IPS-18a (cell line): ENCODE measurements around the gene ARMC9.

Experiments used
- H3K27ac ChIP-seq: one replicate; pipeline ENCODE4 v1.5.1; 2013; ENCODE audit warnings: low read length
- H3K27me3 ChIP-seq: one replicate; pipeline ENCODE4 v1.6.1; 2013; ENCODE audit warnings: mild to moderate bottlenecking, low read length; ENCODE audit not compliant: control insufficient read depth, insufficient read depth
- H3K36me3 ChIP-seq: one replicate; pipeline ENCODE4 v1.6.1; 2013; ENCODE audit warnings: low read depth, low read length; ENCODE audit not compliant: control insufficient read depth
- H3K4me1 ChIP-seq: one replicate; pipeline ENCODE4 v1.6.1; 2013; ENCODE audit warnings: low read depth, low read length; ENCODE audit not compliant: control insufficient read depth
- H3K4me3 ChIP-seq: one replicate; pipeline ENCODE4 v1.5.1; 2013; ENCODE audit warnings: low read length
- H3K9ac ChIP-seq: one replicate; pipeline ENCODE4 v1.6.1; 2013; ENCODE audit warnings: mild to moderate bottlenecking, low read length, moderate library complexity
- H3K9me3 ChIP-seq: one replicate; pipeline ENCODE4 v1.6.1; 2013; ENCODE audit warnings: low read depth, low read length; ENCODE audit not compliant: control insufficient read depth

The ARMC9 gene

GRCh38 chr2:231212329-231212845 lies 14.0 kb downstream of the ARMC9 start:
- no peaks in the 10 kb centered on the region for H3K9me3 ChIP-seq
- H3K27ac ChIP-seq, result no peak overlapping the region
- H3K9ac ChIP-seq, result no peak overlapping the region
- H3K36me3 ChIP-seq, result peaks cover 22% of the 10 kb centered on the region
- no peaks in the 10 kb centered on the region for H3K27me3 ChIP-seq
- H3K4me1 ChIP-seq, result no peaks in the 10 kb centered on the region
- no peak overlapping the region for H3K4me3 ChIP-seq

- H3K36me3 ChIP-seq, result peaks cover 18% of the 10 kb centered on the region
- H3K27me3 ChIP-seq, result no peaks in the 10 kb centered on the region
- H3K4me3 ChIP-seq, result no peak overlapping the region
- H3K9ac ChIP-seq, result no peak overlapping the region
- H3K9me3 ChIP-seq, result no peaks in the 10 kb centered on the region
- no peaks in the 10 kb centered on the region for H3K4me1 ChIP-seq
- H3K27ac ChIP-seq, result no peak overlapping the region
Measured at GRCh38 chr2:231213931-231214642, 15.7 kb downstream of the ARMC9 start.

GRCh38 chr2:231218366-231218765 lies 19.9 kb downstream of the ARMC9 start:
- H3K4me3 ChIP-seq, result no peak overlapping the region
- H3K4me1 ChIP-seq, result no peaks in the 10 kb centered on the region
- no peaks in the 10 kb centered on the region for H3K27me3 ChIP-seq
- H3K27ac ChIP-seq, result no peak overlapping the region
- H3K36me3 ChIP-seq, result peaks cover 27% of the 10 kb centered on the region
- no peaks in the 10 kb centered on the region for H3K9me3 ChIP-seq
- no peak overlapping the region for H3K9ac ChIP-seq

GRCh38 chr2:231219289-231219688 lies 20.9 kb downstream of the ARMC9 start:
- no peaks in the 10 kb centered on the region for H3K9me3 ChIP-seq
- no peak overlapping the region for H3K4me3 ChIP-seq
- no peaks in the 10 kb centered on the region for H3K4me1 ChIP-seq
- no peak overlapping the region for H3K9ac ChIP-seq
- H3K27ac ChIP-seq, result no peak overlapping the region
- peaks cover 27% of the 10 kb centered on the region for H3K36me3 ChIP-seq
- H3K27me3 ChIP-seq, result no peaks in the 10 kb centered on the region

- Histone ChIP-seq H3K9me3 (no peaks in the 10 kb centered on the region), H3K4me3 (no peak overlapping the region), H3K4me1 (no peaks in the 10 kb centered on the region), H3K36me3 (peaks cover 22% of the 10 kb centered on the region), H3K27me3 (no peaks in the 10 kb centered on the region), H3K9ac (no peak overlapping the region), H3K27ac (no peak overlapping the region)
Measured at GRCh38 chr2:231221761-231222160, 23.3 kb downstream of the ARMC9 start.

- Histone ChIP-seq H3K9me3 (no peaks in the 10 kb centered on the region), H3K27ac (no peak overlapping the region), H3K4me3 (no peak overlapping the region), H3K4me1 (no peaks in the 10 kb centered on the region), H3K9ac (no peak overlapping the region), H3K27me3 (no peaks in the 10 kb centered on the region), H3K36me3 (peaks cover 20% of the 10 kb centered on the region)
Measured at GRCh38 chr2:231222318-231223000, 24.0 kb downstream of the ARMC9 start.

GRCh38 chr2:231223001-231223375 lies 24.6 kb downstream of the ARMC9 start:
- Histone ChIP-seq H3K4me1 (no peaks in the 10 kb centered on the region), H3K9ac (no peak overlapping the region), H3K27ac (no peak overlapping the region), H3K4me3 (no peak overlapping the region), H3K36me3 (peaks cover 18% of the 10 kb centered on the region), H3K27me3 (no peaks in the 10 kb centered on the region), H3K9me3 (no peaks in the 10 kb centered on the region)

- H3K9me3 ChIP-seq, result no peaks in the 10 kb centered on the region
- H3K9ac ChIP-seq, result no peak overlapping the region
- H3K4me3 ChIP-seq, result no peak overlapping the region
- peaks cover under 1% of the 10 kb centered on the region for H3K4me1 ChIP-seq
- H3K36me3 ChIP-seq, result peaks cover 17% of the 10 kb centered on the region
- no peaks in the 10 kb centered on the region for H3K27me3 ChIP-seq
- H3K27ac ChIP-seq, result no peak overlapping the region
Measured at GRCh38 chr2:231223458-231223976, 25.1 kb downstream of the ARMC9 start.

- H3K9ac ChIP-seq, result no peak overlapping the region
- peaks cover 8% of the 10 kb centered on the region for H3K4me1 ChIP-seq
- peaks cover 8% of the 10 kb centered on the region for H3K36me3 ChIP-seq
- H3K27me3 ChIP-seq, result no peaks in the 10 kb centered on the region
- H3K27ac ChIP-seq, result no peak overlapping the region
- no peaks in the 10 kb centered on the region for H3K9me3 ChIP-seq
- H3K4me3 ChIP-seq, result no peak overlapping the region
Measured at GRCh38 chr2:231227310-231228162, 29.1 kb downstream of the ARMC9 start.

- Histone ChIP-seq H3K27me3 (no peaks in the 10 kb centered on the region), H3K36me3 (peaks cover under 1% of the 10 kb centered on the region), H3K9me3 (no peaks in the 10 kb centered on the region), H3K9ac (no peak overlapping the region), H3K4me3 (no peak overlapping the region), H3K4me1 (peaks cover 8% of the 10 kb centered on the region), H3K27ac (no peak overlapping the region)
Measured at GRCh38 chr2:231228223-231228622, 29.8 kb downstream of the ARMC9 start.

GRCh38 chr2:231228974-231229529 lies 30.6 kb downstream of the ARMC9 start:
- no peak overlapping the region for H3K4me3 ChIP-seq
- H3K4me1 ChIP-seq, result peaks cover 8% of the 10 kb centered on the region
- H3K9ac ChIP-seq, result no peak overlapping the region
- H3K36me3 ChIP-seq, result no peaks in the 10 kb centered on the region
- no peaks in the 10 kb centered on the region for H3K27me3 ChIP-seq
- no peak overlapping the region for H3K27ac ChIP-seq
- no peaks in the 10 kb centered on the region for H3K9me3 ChIP-seq
